HepG2 (cell line): Measurements from ENCODE around the gene DUS1L. TPM values are rescaled to one million over a fixed set of nuclear protein-coding genes. Genes with fewer than 3 reads are reported as not detected.

Source experiments
- AGO1 ChIP-seq: fragments of 200-400 bp; formaldehyde crosslinking; IDR thresholded peaks from 2 replicates; pipeline ENCODE4 v1.6.1; 2017; ENCODE audit warnings: mild to moderate bottlenecking, low read depth, low read length, moderate library complexity; ENCODE audit not compliant: poor library complexity, severe bottlenecking
- CEBPB ChIP-seq: IDR thresholded peaks from 2 replicates; pipeline ENCODE4 v1.6.1; 2011; ENCODE audit warnings: low read depth, low read length, improper control_type of control experiment, borderline replicate concordance
- FOXP4 ChIP-seq: sonication (generic); formaldehyde crosslinking; IDR thresholded peaks from 2 replicates; pipeline ENCODE4 v1.4.0; 2020; ENCODE audit warnings: missing genetic modification reagents
- PAF1 ChIP-seq: IDR thresholded peaks from 2 replicates; pipeline ENCODE4 v1.6.1; 2016; ENCODE audit warnings: missing genetic modification reagents, missing compliant biosample characterization
- POLR2A ChIP-seq, 2 experiments: IDR thresholded peaks; 2 replicates each; pipeline ENCODE4 v1.6.1; 2011; ENCODE audit warnings: low read depth in 2 of 2, low read length in 2 of 2, mild to moderate bottlenecking in 1 of 2, moderate library complexity in 1 of 2; ENCODE audit not compliant: insufficient read depth in 1 of 2
- SKIL ChIP-seq: sonication (generic); formaldehyde crosslinking; IDR thresholded peaks from 2 replicates; pipeline ENCODE4 v1.8.0; 2022; ENCODE audit warnings: missing genetic modification reagents, mild to moderate bottlenecking, moderate library complexity, borderline replicate concordance
- TGIF2 ChIP-seq: IDR thresholded peaks from 2 replicates; pipeline ENCODE4 v1.6.1; 2016; ENCODE audit warnings: control low read depth, missing compliant biosample characterization
- ZNF136 ChIP-seq: sonication (generic); formaldehyde crosslinking; IDR thresholded peaks from 2 replicates; pipeline ENCODE4 v1.8.1; 2022; ENCODE audit warnings: low read depth, mild to moderate bottlenecking, moderate library complexity, missing genetic modification reagents
- ZNF556 ChIP-seq: sonication (generic); formaldehyde crosslinking; IDR thresholded peaks from 2 replicates; pipeline ENCODE4 v1.4.0; 2020; ENCODE audit warnings: mild to moderate bottlenecking, missing genetic modification reagents, borderline replicate concordance
- ZNF703 ChIP-seq: sonication (generic); formaldehyde crosslinking; IDR thresholded peaks from 2 replicates; pipeline ENCODE4 v1.5.1; 2020; ENCODE audit warnings: missing genetic modification reagents, mild to moderate bottlenecking, moderate library complexity, borderline replicate concordance
- ZNF766 ChIP-seq: sonication (generic); formaldehyde crosslinking; IDR thresholded peaks from 2 replicates; pipeline ENCODE4 v1.5.0; 2020; ENCODE audit warnings: missing genetic modification reagents, borderline replicate concordance
- ZUFSP ChIP-seq: sonication (generic); formaldehyde crosslinking; IDR thresholded peaks from 2 replicates; pipeline ENCODE4 v1.9.0; 2021; ENCODE audit warnings: missing genetic modification reagents, mild to moderate bottlenecking, borderline replicate concordance
- polyA plus RNA-seq, 8 experiments: library from polyadenylated mRNA; depleted of rRNA in 3 of 8; stranded (reverse) in 7 of 8; unstranded in 1 of 8; fragments of >200 nt; fragmentation: Illumina TruSeq in 4 of 8; extraction: Trizol in 4 of 8; gene quantifications; 2 replicates each; pipeline versions ENCODE4 v1.2.1 to v1.2.3, GENCODE V29; 2011 to 2016; ENCODE audit warnings: low read depth in 4 of 8, missing spikeins in 1 of 8, mixed read lengths in 1 of 8; ENCODE audit not compliant: insufficient read depth in 1 of 8
- total RNA-seq, 5 experiments: library from RNA; depleted of rRNA; stranded (reverse); fragments of >200 nt; fragmentation: Illumina TruSeq; extraction: Trizol; gene quantifications; 2 replicates each; pipeline ENCODE4 v1.2.3, GENCODE V29; 2016; ENCODE audit warnings: low read depth in 1 of 5
- TF ChIP-seq, protein P1 (sequence below): sonication (generic); formaldehyde crosslinking; IDR thresholded peaks from 2 replicates; pipeline ENCODE4 v1.4.0; 2020; ENCODE audit warnings: missing genetic modification reagents
- TF ChIP-seq, protein P2 (sequence below): IDR thresholded peaks from 2 replicates; pipeline ENCODE4 v1.6.1; 2016; ENCODE audit warnings: missing compliant biosample characterization, missing genetic modification reagents, borderline replicate concordance

DUS1L gene
- total and polyA plus RNA-seq, 2 of the 13 experiments (the other 11 are each of a cell fraction or from before 2014, with no cell fraction given), result 81.0 to 109 TPM

GRCh38 chr17:82034371-82035011 lies 31.1 kb downstream of the DUS1L start (continued):
- TF ChIP-seq, protein P1, sequence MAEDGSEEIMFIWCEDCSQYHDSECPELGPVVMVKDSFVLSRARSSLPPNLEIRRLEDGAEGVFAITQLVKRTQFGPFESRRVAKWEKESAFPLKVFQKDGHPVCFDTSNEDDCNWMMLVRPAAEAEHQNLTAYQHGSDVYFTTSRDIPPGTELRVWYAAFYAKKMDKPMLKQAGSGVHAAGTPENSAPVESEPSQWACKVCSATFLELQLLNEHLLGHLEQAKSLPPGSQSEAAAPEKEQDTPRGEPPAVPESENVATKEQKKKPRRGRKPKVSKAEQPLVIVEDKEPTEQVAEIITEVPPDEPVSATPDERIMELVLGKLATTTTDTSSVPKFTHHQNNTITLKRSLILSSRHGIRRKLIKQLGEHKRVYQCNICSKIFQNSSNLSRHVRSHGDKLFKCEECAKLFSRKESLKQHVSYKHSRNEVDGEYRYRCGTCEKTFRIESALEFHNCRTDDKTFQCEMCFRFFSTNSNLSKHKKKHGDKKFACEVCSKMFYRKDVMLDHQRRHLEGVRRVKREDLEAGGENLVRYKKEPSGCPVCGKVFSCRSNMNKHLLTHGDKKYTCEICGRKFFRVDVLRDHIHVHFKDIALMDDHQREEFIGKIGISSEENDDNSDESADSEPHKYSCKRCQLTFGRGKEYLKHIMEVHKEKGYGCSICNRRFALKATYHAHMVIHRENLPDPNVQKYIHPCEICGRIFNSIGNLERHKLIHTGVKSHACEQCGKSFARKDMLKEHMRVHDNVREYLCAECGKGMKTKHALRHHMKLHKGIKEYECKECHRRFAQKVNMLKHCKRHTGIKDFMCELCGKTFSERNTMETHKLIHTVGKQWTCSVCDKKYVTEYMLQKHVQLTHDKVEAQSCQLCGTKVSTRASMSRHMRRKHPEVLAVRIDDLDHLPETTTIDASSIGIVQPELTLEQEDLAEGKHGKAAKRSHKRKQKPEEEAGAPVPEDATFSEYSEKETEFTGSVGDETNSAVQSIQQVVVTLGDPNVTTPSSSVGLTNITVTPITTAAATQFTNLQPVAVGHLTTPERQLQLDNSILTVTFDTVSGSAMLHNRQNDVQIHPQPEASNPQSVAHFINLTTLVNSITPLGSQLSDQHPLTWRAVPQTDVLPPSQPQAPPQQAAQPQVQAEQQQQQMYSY (CRISPR knock-in tag), result peak; percentile 83
- TF ChIP-seq PAF1 (CRISPR knock-in tag) (0 out of 2 replicates have a peak, but pooled peaks have one; percentile 27), CEBPB (no peak), SKIL (CRISPR knock-in tag) (no peak), AGO1 (no peak), ZNF766 (CRISPR knock-in tag) (no peak), ZNF136 (CRISPR knock-in tag) (no peak), ZNF703 (no peak), TGIF2 (CRISPR knock-in tag) (no peak), ZNF556 (CRISPR knock-in tag) (no peak), FOXP4 (no peak), ZUFSP (CRISPR knock-in tag) (no peak), POLR2A (IDR thresholded peaks at IDR 0.05; ENCODE audit: insufficient read depth in 1 of 2, low read depth in 2 of 2, low read length in 2 of 2) (peak in 1 of 2 experiments; percentile 30; a peak in 1 of 4 replicates)
- TF ChIP-seq, protein P2, sequence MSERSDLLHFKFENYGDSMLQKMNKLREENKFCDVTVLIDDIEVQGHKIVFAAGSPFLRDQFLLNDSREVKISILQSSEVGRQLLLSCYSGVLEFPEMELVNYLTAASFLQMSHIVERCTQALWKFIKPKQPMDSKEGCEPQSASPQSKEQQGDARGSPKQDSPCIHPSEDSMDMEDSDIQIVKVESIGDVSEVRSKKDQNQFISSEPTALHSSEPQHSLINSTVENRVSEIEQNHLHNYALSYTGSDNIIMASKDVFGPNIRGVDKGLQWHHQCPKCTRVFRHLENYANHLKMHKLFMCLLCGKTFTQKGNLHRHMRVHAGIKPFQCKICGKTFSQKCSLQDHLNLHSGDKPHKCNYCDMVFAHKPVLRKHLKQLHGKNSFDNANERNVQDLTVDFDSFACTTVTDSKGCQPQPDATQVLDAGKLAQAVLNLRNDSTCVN (CRISPR knock-in tag), result no peak
